HepG2 (cell line): ENCODE measurements around the gene SLC25A44. TPM values are rescaled to one million over a fixed set of nuclear protein-coding genes. Genes with fewer than 3 reads are reported as not detected.

Experiments used
- ATF1 ChIP-seq: IDR thresholded peaks from 2 replicates; pipeline ENCODE4 v1.6.1; 2016; ENCODE audit warnings: mild to moderate bottlenecking, control low read depth
- BCL6 ChIP-seq: IDR thresholded peaks from 2 replicates; pipeline ENCODE4 v1.6.1; 2016; ENCODE audit warnings: missing genetic modification reagents, missing compliant biosample characterization
- CCAR2 ChIP-seq: fragments of 200-400 bp; formaldehyde crosslinking; optimal IDR thresholded peaks from 2 replicates; pipeline ENCODE3; 2018; ENCODE audit warnings: low read depth, mild to moderate bottlenecking, low read length, moderate library complexity
- FOSL1 ChIP-seq: sonication (generic); formaldehyde crosslinking; IDR thresholded peaks from 2 replicates; pipeline ENCODE4 v1.9.0; 2021; ENCODE audit warnings: missing genetic modification reagents, borderline replicate concordance
- GTF2F1 ChIP-seq: fragments of 150-350 bp; IDR thresholded peaks from 2 replicates; pipeline ENCODE4 v1.6.1; 2014; ENCODE audit warnings: low read length
- PAX8 ChIP-seq: sonication (generic); formaldehyde crosslinking; IDR thresholded peaks from 2 replicates; pipeline ENCODE4 v1.8.0; 2022; ENCODE audit warnings: mild to moderate bottlenecking, missing genetic modification reagents, borderline replicate concordance
- PITX1 ChIP-seq: sonication (generic); formaldehyde crosslinking; IDR thresholded peaks from 2 replicates; pipeline ENCODE4 v1.5.1; 2020; ENCODE audit warnings: mild to moderate bottlenecking, missing genetic modification reagents
- POLR2G ChIP-seq: fragments of 200-400 bp; formaldehyde crosslinking; IDR thresholded peaks from 2 replicates; pipeline ENCODE4 v1.6.1; 2018; ENCODE audit warnings: mild to moderate bottlenecking, low read depth, low read length, moderate library complexity
- PPARG ChIP-seq: conservative IDR thresholded peaks from 2 replicates; pipeline ENCODE4 v1.6.1; 2016; ENCODE audit warnings: missing biosample characterization, missing genetic modification reagents
- TOPORS ChIP-seq: sonication (generic); formaldehyde crosslinking; IDR thresholded peaks from 2 replicates; pipeline ENCODE4 v1.8.0; 2023; ENCODE audit warnings: mild to moderate bottlenecking, missing genetic modification reagents
- ZBTB21 ChIP-seq: sonication (generic); formaldehyde crosslinking; IDR thresholded peaks from 2 replicates; pipeline ENCODE4 v1.4.0; 2020; ENCODE audit warnings: missing genetic modification reagents
- ZBTB25 ChIP-seq: IDR thresholded peaks from 2 replicates; pipeline ENCODE4 v1.6.1; 2018; ENCODE audit warnings: missing genetic modification reagents
- ZFP91 ChIP-seq: sonication (generic); formaldehyde crosslinking; IDR thresholded peaks from 2 replicates; pipeline ENCODE4 v1.9.0; 2022; ENCODE audit warnings: missing genetic modification reagents, mild to moderate bottlenecking, borderline replicate concordance
- ZKSCAN1 ChIP-seq: fragments of 150-350 bp; IDR thresholded peaks from 2 replicates; pipeline ENCODE4 v1.6.1; 2014; ENCODE audit warnings: low read length
- ZNF124 ChIP-seq: sonication (generic); formaldehyde crosslinking; IDR thresholded peaks from 2 replicates; pipeline ENCODE4 v1.4.0; 2020; ENCODE audit warnings: missing genetic modification reagents
- ZNF17 ChIP-seq: sonication (generic); formaldehyde crosslinking; IDR thresholded peaks from 2 replicates; pipeline ENCODE4 v1.5.0; 2020; ENCODE audit warnings: mild to moderate bottlenecking, missing genetic modification reagents
- ZNF18 ChIP-seq: sonication (generic); formaldehyde crosslinking; IDR thresholded peaks from 2 replicates; pipeline ENCODE4 v1.8.0; 2022; ENCODE audit warnings: mild to moderate bottlenecking, missing genetic modification reagents; ENCODE audit not compliant: insufficient replicate concordance
- ZNF207 ChIP-seq: fragments of 450-650 bp; IDR thresholded peaks from 2 replicates; pipeline ENCODE4 v1.6.1; 2016; ENCODE audit warnings: antibody characterized with exemption, borderline replicate concordance
- ZNF232 ChIP-seq: sonication (generic); formaldehyde crosslinking; IDR thresholded peaks from 2 replicates; pipeline ENCODE4 v1.4.0; 2020; ENCODE audit warnings: missing genetic modification reagents, borderline replicate concordance
- ZNF30 ChIP-seq: sonication (generic); formaldehyde crosslinking; IDR thresholded peaks from 2 replicates; pipeline ENCODE4 v1.5.0; 2020; ENCODE audit warnings: mild to moderate bottlenecking, missing genetic modification reagents
- ZNF337 ChIP-seq: sonication (generic); formaldehyde crosslinking; IDR thresholded peaks from 2 replicates; pipeline ENCODE4 v1.5.1; 2020; ENCODE audit warnings: missing genetic modification reagents, low read depth, mild to moderate bottlenecking, borderline replicate concordance
- ZNF34 ChIP-seq: sonication (generic); formaldehyde crosslinking; IDR thresholded peaks from 2 replicates; pipeline ENCODE4 v1.4.0; 2020; ENCODE audit warnings: mild to moderate bottlenecking, missing genetic modification reagents, borderline replicate concordance
- ZNF678 ChIP-seq: sonication (generic); formaldehyde crosslinking; IDR thresholded peaks from 2 replicates; pipeline ENCODE4 v1.4.0; 2020; ENCODE audit warnings: mild to moderate bottlenecking, missing genetic modification reagents
- polyA plus RNA-seq, 8 experiments: library from polyadenylated mRNA; depleted of rRNA in 3 of 8; stranded (reverse) in 7 of 8; unstranded in 1 of 8; fragments of >200 nt; fragmentation: Illumina TruSeq in 4 of 8; extraction: Trizol in 4 of 8; gene quantifications; 2 replicates each; pipeline versions ENCODE4 v1.2.1 to v1.2.3, GENCODE V29; 2011 to 2016; ENCODE audit warnings: low read depth in 4 of 8, missing spikeins in 1 of 8, mixed read lengths in 1 of 8; ENCODE audit not compliant: insufficient read depth in 1 of 8
- total RNA-seq, 5 experiments: library from RNA; depleted of rRNA; stranded (reverse); fragments of >200 nt; fragmentation: Illumina TruSeq; extraction: Trizol; gene quantifications; 2 replicates each; pipeline ENCODE4 v1.2.3, GENCODE V29; 2016; ENCODE audit warnings: low read depth in 1 of 5
- TF ChIP-seq, protein P1 (sequence below): IDR thresholded peaks from 2 replicates; pipeline ENCODE4 v1.6.1; 2016; ENCODE audit warnings: low read depth, borderline replicate concordance
- TF ChIP-seq, protein P2 (sequence below): IDR thresholded peaks from 2 replicates; pipeline ENCODE4 v1.6.1; 2016; ENCODE audit warnings: mild to moderate bottlenecking

Gene SLC25A44
- total and polyA plus RNA-seq, 2 of the 13 experiments (the other 11 are each of a cell fraction or from before 2014, with no cell fraction given), result 10.7 to 13.4 TPM

- TF ChIP-seq ZNF124 (CRISPR knock-in tag) (no peak), ZNF17 (CRISPR knock-in tag) (no peak), FOSL1 (no peak), ZNF34 (CRISPR knock-in tag) (0 out of 2 replicates have a peak, but pooled peaks have one; percentile 76), ZKSCAN1 (no peak), ZFP91 (CRISPR knock-in tag) (peak; percentile 82; the same call in 1 of the 2 replicates), ZNF232 (CRISPR knock-in tag) (no peak), PPARG (CRISPR knock-in tag) (peak; percentile 28; the same call in 1 of the 2 replicates), BCL6 (CRISPR knock-in tag) (no peak), CCAR2 (no peak), TOPORS (CRISPR knock-in tag) (peak; percentile 61; the same call in 1 of the 2 replicates), PITX1 (CRISPR knock-in tag) (no peak; the same call in 1 of the 2 replicates), ZBTB25 (0 out of 2 replicates have a peak, but pooled peaks have one; percentile 38), ZNF207 (no peak), PAX8 (CRISPR knock-in tag) (peak; percentile 96; the same call in 1 of the 2 replicates), GTF2F1 (no peak), ZNF337 (CRISPR knock-in tag) (no peak), ZNF678 (CRISPR knock-in tag) (0 out of 2 replicates have a peak, but pooled peaks have one; percentile 30), ZNF18 (CRISPR knock-in tag) (peak; percentile 46), ATF1 (CRISPR knock-in tag) (peak; percentile 88), POLR2G (peak; percentile 92), ZNF30 (no peak), ZBTB21 (CRISPR knock-in tag) (no peak)
- TF ChIP-seq, protein P1, sequence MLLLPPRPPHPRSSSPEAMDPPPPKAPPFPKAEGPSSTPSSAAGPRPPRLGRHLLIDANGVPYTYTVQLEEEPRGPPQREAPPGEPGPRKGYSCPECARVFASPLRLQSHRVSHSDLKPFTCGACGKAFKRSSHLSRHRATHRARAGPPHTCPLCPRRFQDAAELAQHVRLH (CRISPR knock-in tag), result peak; percentile 75
- TF ChIP-seq, protein P2, sequence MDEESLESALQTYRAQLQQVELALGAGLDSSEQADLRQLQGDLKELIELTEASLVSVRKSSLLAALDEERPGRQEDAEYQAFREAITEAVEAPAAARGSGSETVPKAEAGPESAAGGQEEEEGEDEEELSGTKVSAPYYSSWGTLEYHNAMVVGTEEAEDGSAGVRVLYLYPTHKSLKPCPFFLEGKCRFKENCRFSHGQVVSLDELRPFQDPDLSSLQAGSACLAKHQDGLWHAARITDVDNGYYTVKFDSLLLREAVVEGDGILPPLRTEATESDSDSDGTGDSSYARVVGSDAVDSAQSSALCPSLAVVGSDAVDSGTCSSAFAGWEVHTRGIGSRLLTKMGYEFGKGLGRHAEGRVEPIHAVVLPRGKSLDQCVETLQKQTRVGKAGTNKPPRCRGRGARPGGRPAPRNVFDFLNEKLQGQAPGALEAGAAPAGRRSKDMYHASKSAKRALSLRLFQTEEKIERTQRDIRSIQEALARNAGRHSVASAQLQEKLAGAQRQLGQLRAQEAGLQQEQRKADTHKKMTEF (CRISPR knock-in tag), result peak; percentile 93; the same call in 1 of the 2 replicates
Observed at GRCh38 chr1:156212833-156213643, 19.1 kb downstream of the SLC25A44 start, which contains the start of gene PMF1 (continued).
